GM21576 (cell line): ENCODE data around the gene DNAJC17.

ENCODE experiments used
- ATAC-seq: cut with Tn5 transposase; IDR thresholded peaks from one replicate; pipeline ENCODE4 v1.9.1; 2021; ENCODE audit warnings: mild to moderate bottlenecking, moderate library complexity; ENCODE audit not compliant: unreplicated experiment

The DNAJC17 gene

DNA sequence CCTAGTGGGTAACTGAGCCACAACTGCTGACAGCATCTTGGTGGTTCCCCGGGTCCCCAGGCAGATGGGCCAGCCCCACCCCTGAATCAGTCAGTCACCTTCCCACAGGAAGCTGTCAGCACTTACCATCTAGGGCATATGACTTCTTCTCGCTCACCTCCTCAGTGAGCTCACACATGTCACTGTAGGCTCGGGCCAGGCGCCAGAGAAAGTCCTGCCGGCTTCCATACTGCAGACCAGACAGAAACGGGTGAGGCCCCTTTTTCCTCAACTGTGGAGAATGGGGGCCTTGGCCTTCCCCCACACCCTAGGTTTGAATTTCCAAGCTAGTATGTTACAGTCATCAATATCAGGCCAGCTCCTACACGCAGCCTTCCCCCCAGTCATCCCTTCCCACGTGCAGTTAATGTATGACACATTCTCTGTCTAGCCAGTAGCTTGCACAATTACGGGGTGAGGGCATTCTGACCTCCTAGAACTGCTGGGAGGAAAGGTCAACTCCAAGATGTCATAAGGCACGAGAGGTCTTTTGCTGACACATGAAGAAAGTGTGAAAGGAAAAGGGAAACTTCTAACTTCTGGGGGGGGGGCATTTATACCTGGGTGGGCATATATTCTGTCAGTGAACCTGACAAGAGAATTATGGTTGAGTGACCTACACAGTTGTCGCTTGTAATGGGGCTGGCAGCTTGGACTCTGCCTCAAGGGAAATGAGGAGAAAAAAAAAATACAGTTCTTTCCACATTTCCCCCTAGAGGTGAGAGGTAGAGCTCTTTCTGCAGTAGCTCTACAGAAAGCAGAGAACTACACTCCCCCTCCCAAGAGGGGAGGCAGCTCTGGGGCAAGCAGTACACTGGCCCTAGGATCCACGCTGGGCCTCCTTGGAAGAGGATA lies 63.1 kb downstream of the DNAJC17 start:
- ATAC-seq: no peak

DNA sequence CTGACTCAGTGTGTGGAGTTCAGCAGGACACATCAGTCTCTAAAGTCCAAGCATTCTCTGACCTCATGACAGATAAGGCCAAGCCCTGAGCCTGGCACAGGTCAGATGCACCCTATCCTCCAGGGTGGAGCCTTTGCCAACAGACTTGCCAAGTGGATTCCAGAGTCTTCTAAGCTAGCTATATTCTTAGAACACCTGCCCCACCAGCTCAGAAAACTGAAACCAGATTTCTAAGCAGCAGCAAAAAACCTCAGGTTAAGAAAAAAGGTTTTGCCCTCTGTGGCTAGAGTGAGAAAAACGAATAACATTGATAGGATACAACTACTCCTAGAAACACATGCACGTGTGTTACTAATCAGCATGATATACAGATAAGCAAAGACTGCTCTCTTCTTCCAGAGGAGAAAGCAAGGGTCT lies 63.8 kb downstream of the DNAJC17 start:
- ATAC-seq: no peak

DNA sequence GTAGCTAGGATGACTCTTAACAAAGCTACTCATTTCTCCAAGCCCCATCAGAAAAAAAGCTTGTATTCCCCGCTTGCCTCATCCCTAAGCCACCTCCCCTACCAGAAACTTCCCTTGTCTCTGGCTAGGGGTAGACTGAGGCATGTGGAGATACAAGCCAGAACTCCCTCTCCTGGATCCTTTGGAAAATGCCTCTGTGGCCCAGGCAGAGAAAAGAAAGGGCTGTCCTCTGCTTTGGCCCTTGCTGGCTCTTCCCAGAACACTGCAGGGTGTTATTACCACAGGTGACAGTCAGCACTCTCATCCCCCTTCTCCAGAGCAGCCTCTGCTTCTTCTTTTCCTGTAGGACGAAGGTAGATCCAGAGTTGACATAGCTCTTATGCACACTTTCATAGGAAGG lies 67.4 kb downstream of the DNAJC17 start:
- ATAC-seq: no peak

DNA sequence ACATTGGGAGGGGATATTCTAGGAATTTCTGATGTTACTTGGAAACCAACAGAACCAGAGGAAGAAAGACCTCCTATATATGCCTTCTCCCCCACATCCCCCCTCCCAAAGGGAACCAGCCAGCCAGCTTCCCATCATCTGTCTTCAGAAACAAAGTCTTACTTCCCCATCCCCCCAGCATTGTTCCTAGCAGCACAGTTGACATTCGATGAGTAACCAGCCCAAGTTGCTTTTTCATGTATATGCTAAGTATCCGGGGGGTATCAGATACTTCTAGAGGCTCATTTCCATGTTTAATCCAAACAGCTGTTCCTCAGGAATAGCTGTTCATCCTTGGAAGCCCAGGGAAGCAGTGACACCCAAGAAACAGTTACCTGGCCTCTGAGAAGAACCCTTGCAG lies 68.2 kb downstream of the DNAJC17 start:
- no peak for ATAC-seq

DNA sequence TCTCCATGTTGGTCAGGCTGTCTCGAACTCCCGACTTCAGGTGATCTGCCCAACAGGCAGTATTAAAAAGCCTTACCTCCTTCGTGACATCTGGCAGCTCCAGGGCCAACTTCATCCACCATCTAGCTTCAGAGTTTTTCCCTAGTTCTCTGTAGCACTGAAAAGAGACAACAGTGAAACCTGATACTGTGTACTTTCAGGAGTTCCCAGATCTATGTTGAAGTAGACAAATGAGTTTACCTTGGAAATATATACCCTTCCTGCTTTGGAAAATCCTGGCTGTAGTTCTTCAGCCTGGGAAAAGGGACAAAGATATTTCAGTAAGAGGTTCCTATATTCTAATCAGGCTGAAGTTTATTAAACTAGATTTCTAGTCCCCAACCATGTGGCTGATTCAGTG lies 70.2 kb downstream of the DNAJC17 start:
- no peak for ATAC-seq

DNA sequence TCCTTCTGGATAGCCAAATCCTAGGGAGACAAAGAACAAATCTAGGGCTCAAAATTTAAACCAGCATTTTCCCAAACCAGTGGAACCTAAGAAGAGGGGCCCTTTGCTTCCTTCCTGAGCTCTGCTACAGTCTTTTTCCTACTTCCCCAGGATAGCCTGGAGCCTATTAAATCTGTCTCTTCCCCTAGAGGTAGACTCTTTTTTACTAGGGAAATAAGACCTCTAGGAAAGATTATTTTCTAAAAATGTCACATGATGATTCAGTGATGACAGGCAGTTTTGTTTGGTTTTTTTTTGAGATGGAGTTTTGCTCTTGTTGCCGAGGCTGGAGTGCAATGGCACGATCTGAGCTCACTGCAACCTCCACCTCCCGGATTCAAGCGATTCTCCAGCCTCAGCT lies 70.7 kb downstream of the DNAJC17 start:
- no peak for ATAC-seq

DNA sequence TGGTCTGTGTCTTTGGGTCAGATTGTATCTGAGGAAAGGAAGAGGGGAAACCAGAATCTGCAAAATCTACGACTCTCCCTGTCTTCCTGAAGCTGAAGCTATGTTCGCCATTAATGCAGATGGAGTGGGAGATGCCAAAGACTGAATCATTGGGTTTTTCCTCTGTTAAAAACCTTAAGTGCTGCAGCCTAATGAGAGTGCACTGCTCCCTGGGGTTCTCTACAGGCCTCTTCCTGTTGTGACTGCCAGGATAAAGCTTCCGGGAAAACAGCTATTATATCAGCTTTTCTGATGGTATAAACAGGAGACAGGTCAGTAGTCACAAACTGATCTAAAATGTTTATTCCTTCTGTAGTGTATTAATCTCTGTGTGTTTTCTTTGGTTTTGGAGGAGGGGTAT lies 76.2 kb downstream of the DNAJC17 start:
- ATAC-seq: no peak

DNA sequence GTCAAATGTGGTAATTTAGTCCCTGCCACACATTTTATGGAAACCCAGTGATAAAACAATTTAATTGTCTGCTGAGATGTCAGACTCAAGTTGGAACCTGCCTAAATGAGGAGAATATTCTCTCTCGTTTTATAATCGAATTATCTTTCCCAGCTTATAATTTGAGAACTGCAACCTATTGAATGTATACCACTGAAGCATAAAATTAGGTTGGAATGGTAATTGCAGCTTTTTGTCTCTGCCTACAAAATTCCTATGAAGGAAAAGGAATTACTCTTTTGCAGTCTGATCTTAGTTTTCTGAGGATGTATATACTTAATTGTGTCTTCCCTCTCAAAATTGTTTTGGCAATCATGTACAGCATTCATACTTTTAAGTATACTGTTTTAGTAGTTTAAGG lies 83.4 kb downstream of the DNAJC17 start:
- no peak for ATAC-seq

DNA sequence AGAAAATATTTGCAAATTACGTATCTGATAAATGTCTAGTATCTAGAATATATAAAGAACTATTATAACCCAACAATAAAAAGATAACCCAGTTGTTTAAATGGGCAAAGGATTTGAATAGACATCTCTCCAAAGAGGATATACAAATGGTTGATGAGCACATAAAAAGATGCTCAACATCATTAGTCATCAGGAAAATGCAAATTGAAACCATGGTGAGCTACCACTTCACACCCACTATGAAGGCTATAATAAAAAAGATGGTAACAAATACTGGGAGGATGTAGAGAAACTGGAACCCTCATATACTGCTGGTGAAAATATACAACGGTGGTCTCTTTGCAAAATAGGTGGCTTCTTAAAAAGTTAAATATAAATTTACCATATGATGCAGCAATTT lies 84.3 kb downstream of the DNAJC17 start:
- no peak for ATAC-seq

DNA sequence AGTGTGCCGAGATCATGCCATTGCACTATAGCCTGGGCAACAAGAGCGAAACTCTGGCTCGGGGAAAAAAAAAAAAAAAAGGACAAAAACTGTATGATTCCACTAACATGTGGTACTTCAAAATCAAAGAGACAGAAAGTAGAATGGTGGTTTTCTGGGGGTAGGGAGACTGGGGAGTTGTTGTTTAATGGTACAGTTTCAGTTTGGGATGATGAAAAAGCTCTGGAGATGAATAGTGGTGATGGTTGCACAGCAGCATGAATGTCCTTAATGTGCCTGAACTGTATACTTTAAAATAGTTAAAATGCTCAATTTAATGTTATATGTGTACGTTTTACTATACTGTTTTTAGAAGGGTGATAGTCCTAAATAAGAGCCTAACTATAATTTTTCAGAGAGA lies 84.9 kb downstream of the DNAJC17 start:
- ATAC-seq: no peak

DNA sequence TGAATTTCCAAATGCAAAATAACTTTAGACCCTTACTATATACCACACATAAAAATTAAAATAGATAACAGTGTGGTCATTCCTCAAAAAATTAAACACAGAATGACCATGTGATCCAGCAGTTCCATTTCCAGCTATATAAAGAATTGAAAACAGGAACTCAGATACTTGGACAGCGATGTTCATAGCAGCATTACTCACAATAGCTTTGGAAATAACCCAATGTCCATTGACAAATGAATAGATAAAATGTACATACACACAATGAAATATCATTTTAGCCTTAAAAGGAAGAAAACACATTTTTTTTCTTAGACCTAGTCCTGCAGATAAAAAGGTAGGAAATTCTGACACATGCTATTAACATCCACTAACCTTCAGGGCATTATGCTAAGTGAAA lies 85.6 kb downstream of the DNAJC17 start:
- ATAC-seq: no peak

DNA sequence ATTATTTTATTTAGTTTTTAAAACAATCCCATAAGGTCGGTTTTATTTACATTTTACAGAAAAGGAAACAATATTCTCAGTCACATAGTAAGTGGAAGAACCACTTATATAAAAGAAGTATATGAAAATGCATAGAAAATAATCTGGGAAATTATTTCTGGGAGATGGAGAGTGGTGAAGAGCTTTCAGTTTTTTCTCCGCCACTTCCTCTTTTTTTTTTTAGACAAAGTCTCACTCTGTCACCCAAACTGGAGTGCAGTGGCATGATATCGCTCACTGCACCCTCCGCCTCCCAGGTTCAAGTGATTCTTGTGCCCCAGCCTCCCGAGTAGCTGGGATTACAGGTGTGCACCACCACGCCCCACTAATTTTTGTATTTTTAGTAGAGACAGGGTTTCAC lies 91.1 kb downstream of the DNAJC17 start:
- no peak for ATAC-seq
